Sigmoid colon (tissue), 7 donors: ENCODE measurements around the gene ANKRD2. TPM values are rescaled to one million over a fixed set of nuclear protein-coding genes. Genes with fewer than 3 reads are reported as not detected.

Experiments used
- DNase-seq: peaks from one replicate; pipeline ENCODE4 v3.0.0-alpha.2; 2019
- H3K27ac ChIP-seq, 4 donors: fragments of 200-600 bp; sonication (generic); one replicate each; pipeline ENCODE4 v1.5.1; 2016 to 2019; ENCODE audit warnings: mild to moderate bottlenecking in 1 of 4
- H3K27me3 ChIP-seq, 3 donors: fragments of 200-600 bp; sonication (generic); one replicate each; pipeline ENCODE4 v1.5.1; 2019; ENCODE audit warnings: mild to moderate bottlenecking in 1 of 3
- H3K36me3 ChIP-seq, 4 donors: fragments of 200-600 bp; sonication (generic); one replicate each; pipeline ENCODE4 v1.5.1; 2016 to 2019
- H3K4me1 ChIP-seq, 4 donors: fragments of 200-600 bp; sonication (generic); one replicate each; pipeline ENCODE4 v1.5.1; 2017 to 2019
- H3K4me3 ChIP-seq, 4 donors: fragments of 200-600 bp; sonication (generic); one replicate each; pipeline ENCODE4 v1.5.1; 2017 to 2019; ENCODE audit warnings: mild to moderate bottlenecking in 2 of 4, moderate library complexity in 1 of 4
- H3K9me3 ChIP-seq, 4 donors: fragments of 200-600 bp in 3 of 4; sonication (generic) in 3 of 4; one replicate each; pipeline versions ENCODE4 v1.5.1 to v1.6.1; 2013 to 2019
- CTCF ChIP-seq, 4 experiments: fragments of 450-650 bp in 3 of 4; fragments of 200-600 bp in 1 of 4; IDR thresholded peaks; one replicate each; pipeline ENCODE4 v1.5.1; 2016 to 2019; ENCODE audit warnings: antibody characterized with exemption in 4 of 4, mild to moderate bottlenecking in 3 of 4, moderate library complexity in 2 of 4
- EP300 ChIP-seq, 4 donors: sonication (generic); formaldehyde crosslinking; IDR thresholded peaks; one replicate each; pipeline ENCODE4 v1.6.1; 2017; ENCODE audit warnings: antibody characterized with exemption in 4 of 4
- POLR2A ChIP-seq, 2 donors: fragments of 450-650 bp; IDR thresholded peaks; one replicate each; pipeline ENCODE4 v1.6.1; 2016; ENCODE audit warnings: antibody characterized with exemption in 2 of 2, mild to moderate bottlenecking in 2 of 2, moderate library complexity in 2 of 2
- POLR2AphosphoS5 ChIP-seq, 4 donors: sonication (generic); formaldehyde crosslinking; IDR thresholded peaks; one replicate each; pipeline ENCODE4 v1.6.1; 2017; ENCODE audit warnings: antibody characterized with exemption in 4 of 4
- WGBS, 2 donors: extraction: QIAGEN DNeasy Blood & Tissue Kit; methylation state at CpG; one replicate each; pipeline ENCODE4 v1.1.7; 2013; 5-methylcytosine and 5-hydroxymethylcytosine counted together
- intact Hi-C: fragments of 100-400 bp; cut with DNase I; formaldehyde crosslinking; loops from one replicate; pipeline ENCODE4 v1.15.1; 2023
- polyA plus RNA-seq, 3 donors: library from polyadenylated mRNA; stranded (reverse); fragments of 200-250 nt; gene quantifications; one replicate each; pipeline ENCODE4 v1.2.3, GENCODE V29; 2013
- total RNA-seq, 4 donors: library from RNA; depleted of rRNA; stranded (reverse); fragments of >200 nt; gene quantifications; one replicate each; pipeline ENCODE4 v1.1.0, GENCODE V29; 2016
- donor health status: healthy with polysubstance abuse.
- donor health status: Bipolar disorder and iron deficiency.
- donor health status: healthy.

ANKRD2 gene
- total and polyA plus RNA-seq, 7 donors: 0.31 to 1.2 (median 0.49) TPM; not detected in 4

GRCh38 chr10:97585439-97585811, 12.8 kb downstream of the ANKRD2 start:
- Histone ChIP-seq H3K4me1 (no peaks in the 10 kb centered on the region), H3K27me3 (no peaks in the 10 kb centered on the region), H3K27ac (no peak overlapping the region), H3K36me3 (no peaks in the 10 kb centered on the region), H3K4me3 (no peak overlapping the region), H3K9me3 (no peaks in the 10 kb centered on the region)
- no peak for TF ChIP-seq EP300 (IDR thresholded peaks at IDR 0.05)
- TF ChIP-seq CTCF (IDR thresholded peaks at IDR 0.05): no peak
- no peak for TF ChIP-seq POLR2A (IDR thresholded peaks at IDR 0.05)
- no peak for TF ChIP-seq POLR2AphosphoS5 (IDR thresholded peaks at IDR 0.05)
- WGBS, 2 donors: 91 to 92% methylated on average over 5 of the region's 5 CpGs
- DNase-seq: no peak
- intact Hi-C loops: no loop called here

- H3K36me3 ChIP-seq: no peaks in the 10 kb centered on the region
- no peaks in the 10 kb centered on the region for H3K27me3 ChIP-seq
- WGBS, 2 donors: 89 to 93% methylated on average over 2 of the region's 2 CpGs
- no peak for DNase-seq
- intact Hi-C loops: no loop called here
- H3K4me1 ChIP-seq: no peaks in the 10 kb centered on the region
- no peak overlapping the region for H3K4me3 ChIP-seq
- H3K9me3 ChIP-seq: no peaks in the 10 kb centered on the region
- TF ChIP-seq POLR2AphosphoS5 (IDR thresholded peaks at IDR 0.05) (no peak), POLR2A (IDR thresholded peaks at IDR 0.05) (no peak), CTCF (IDR thresholded peaks at IDR 0.05) (no peak), EP300 (IDR thresholded peaks at IDR 0.05) (no peak)
- H3K27ac ChIP-seq: no peak overlapping the region
Measured at GRCh38 chr10:97587183-97587582, 14.6 kb downstream of the ANKRD2 start.

- Histone ChIP-seq H3K27ac (no peak within 1 kb of the TSS), H3K4me3 (no peak within 1 kb of the TSS), H3K36me3 (no peaks in the 10 kb centered on the region), H3K9me3 (no peaks in the 10 kb centered on the region), H3K4me1 (peaks cover 0 to 11% (median 10%) of the 10 kb centered on the region in 4 donors), H3K27me3 (no peaks in the 10 kb centered on the region)
- TF ChIP-seq POLR2AphosphoS5 (IDR thresholded peaks at IDR 0.05) (no peak), CTCF (IDR thresholded peaks at IDR 0.05) (no peak), POLR2A (IDR thresholded peaks at IDR 0.05) (no peak), EP300 (IDR thresholded peaks at IDR 0.05) (no peak)
- intact Hi-C loops: no loop called here
- 73 to 90% methylated on average over 3 of the region's 3 CpGs for WGBS, 2 donors
- DNase-seq: no peak
Measured at GRCh38 chr10:97589479-97589878, 16.9 kb downstream of the ANKRD2 start, which contains the start of gene C10orf62. C10orf62 (plus strand) TSS chr10:97589721; CDS start chr10:97589898, 177 bp downstream.

GRCh38 chr10:97590082-97590747, 17.6 kb downstream of the ANKRD2 start:
- Histone ChIP-seq H3K36me3 (no peaks in the 10 kb centered on the region), H3K27me3 (no peaks in the 10 kb centered on the region), H3K4me1 (peaks cover 0 to 11% (median 10%) of the 10 kb centered on the region in 4 donors), H3K9me3 (no peaks in the 10 kb centered on the region), H3K4me3 (no peak overlapping the region), H3K27ac (no peak overlapping the region)
- TF ChIP-seq POLR2A (IDR thresholded peaks at IDR 0.05) (no peak), POLR2AphosphoS5 (IDR thresholded peaks at IDR 0.05) (no peak), CTCF (IDR thresholded peaks at IDR 0.05) (no peak), EP300 (IDR thresholded peaks at IDR 0.05) (no peak)
- intact Hi-C loops: no loop called here
- DNase-seq: no peak
- WGBS, 2 donors: 91 to 92% methylated on average over 15 of the region's 15 CpGs
